ENCODE results near the gene CCDC112.

CCDC112 gene

DNA sequence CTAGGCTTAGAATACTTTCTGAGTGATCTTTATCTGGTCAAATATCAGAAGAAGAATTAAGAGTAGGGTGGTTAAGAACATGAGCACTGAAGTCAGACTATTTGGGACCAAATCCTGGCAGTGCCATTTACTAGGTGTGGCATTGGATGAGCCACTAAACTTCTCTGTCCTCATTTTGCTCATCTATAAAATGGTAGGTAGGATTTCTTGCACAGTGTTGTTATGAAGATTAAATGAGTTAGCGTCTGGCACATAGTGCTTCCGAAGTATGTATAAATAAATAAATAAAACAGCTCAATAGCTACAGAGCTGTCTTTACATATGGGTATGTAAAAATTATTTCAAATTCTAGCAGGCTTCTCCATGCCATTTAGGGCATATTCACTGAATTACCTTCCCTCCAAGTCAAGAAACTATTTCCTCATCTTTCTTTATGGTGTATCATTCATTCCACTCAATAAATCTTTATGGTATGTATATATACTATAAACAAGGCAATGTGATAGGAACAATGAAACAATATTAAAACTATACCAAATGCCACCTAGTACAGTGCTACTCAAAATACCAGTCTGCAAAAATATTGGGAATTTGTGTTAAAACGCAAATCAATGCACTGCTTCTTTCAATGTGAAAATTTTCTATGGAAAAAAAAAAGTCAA lies 24.0 kb downstream of the CCDC112 start:
- TF ChIP-seq, protein P1, sequence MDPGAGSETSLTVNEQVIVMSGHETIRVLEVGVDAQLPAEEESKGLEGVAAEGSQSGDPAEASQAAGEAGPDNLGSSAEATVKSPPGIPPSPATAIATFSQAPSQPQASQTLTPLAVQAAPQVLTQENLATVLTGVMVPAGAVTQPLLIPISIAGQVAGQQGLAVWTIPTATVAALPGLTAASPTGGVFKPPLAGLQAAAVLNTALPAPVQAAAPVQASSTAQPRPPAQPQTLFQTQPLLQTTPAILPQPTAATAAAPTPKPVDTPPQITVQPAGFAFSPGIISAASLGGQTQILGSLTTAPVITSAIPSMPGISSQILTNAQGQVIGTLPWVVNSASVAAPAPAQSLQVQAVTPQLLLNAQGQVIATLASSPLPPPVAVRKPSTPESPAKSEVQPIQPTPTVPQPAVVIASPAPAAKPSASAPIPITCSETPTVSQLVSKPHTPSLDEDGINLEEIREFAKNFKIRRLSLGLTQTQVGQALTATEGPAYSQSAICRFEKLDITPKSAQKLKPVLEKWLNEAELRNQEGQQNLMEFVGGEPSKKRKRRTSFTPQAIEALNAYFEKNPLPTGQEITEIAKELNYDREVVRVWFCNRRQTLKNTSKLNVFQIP (CRISPR knock-in tag; IDR thresholded peaks at IDR 0.05; ENCODE audit: borderline replicate concordance, low read depth), result no peak
- TF ChIP-seq TCF4 (CRISPR knock-in tag; IDR thresholded peaks at IDR 0.05; ENCODE audit: borderline replicate concordance) (no peak), BACH2 (CRISPR knock-in tag; IDR thresholded peaks at IDR 0.05; ENCODE audit: borderline replicate concordance) (no peak), TOX (CRISPR knock-in tag; IDR thresholded peaks at IDR 0.05; ENCODE audit: borderline replicate concordance) (no peak), ZNF565 (CRISPR knock-in tag; conservative IDR thresholded peaks at IDR 0.05; ENCODE audit: low read depth) (no peak), CSDC2 (CRISPR knock-in tag; IDR thresholded peaks at IDR 0.05) (no peak), ZC3H10 (CRISPR knock-in tag; IDR thresholded peaks at IDR 0.05) (no peak), GLIS3 (CRISPR knock-in tag; IDR thresholded peaks at IDR 0.05) (no peak), SNAI2 (CRISPR knock-in tag; IDR thresholded peaks at IDR 0.05) (no peak), ZNF8 (CRISPR knock-in tag; IDR thresholded peaks at IDR 0.05) (no peak), PPARA (CRISPR knock-in tag; IDR thresholded peaks at IDR 0.05; ENCODE audit: borderline replicate concordance) (no peak), ZNF70 (CRISPR knock-in tag; IDR thresholded peaks at IDR 0.05) (no peak), ISL1 (CRISPR knock-in tag; IDR thresholded peaks at IDR 0.05) (no peak), ZFP3 (CRISPR knock-in tag; IDR thresholded peaks at IDR 0.05) (no peak)
- TF ChIP-seq, protein P2, sequence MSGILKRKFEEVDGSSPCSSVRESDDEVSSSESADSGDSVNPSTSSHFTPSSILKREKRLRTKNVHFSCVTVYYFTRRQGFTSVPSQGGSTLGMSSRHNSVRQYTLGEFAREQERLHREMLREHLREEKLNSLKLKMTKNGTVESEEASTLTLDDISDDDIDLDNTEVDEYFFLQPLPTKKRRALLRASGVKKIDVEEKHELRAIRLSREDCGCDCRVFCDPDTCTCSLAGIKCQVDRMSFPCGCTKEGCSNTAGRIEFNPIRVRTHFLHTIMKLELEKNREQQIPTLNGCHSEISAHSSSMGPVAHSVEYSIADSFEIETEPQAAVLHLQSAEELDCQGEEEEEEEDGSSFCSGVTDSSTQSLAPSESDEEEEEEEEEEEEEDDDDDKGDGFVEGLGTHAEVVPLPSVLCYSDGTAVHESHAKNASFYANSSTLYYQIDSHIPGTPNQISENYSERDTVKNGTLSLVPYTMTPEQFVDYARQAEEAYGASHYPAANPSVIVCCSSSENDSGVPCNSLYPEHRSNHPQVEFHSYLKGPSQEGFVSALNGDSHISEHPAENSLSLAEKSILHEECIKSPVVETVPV (CRISPR knock-in tag; IDR thresholded peaks at IDR 0.05), result no peak
- TF ChIP-seq, protein P3, sequence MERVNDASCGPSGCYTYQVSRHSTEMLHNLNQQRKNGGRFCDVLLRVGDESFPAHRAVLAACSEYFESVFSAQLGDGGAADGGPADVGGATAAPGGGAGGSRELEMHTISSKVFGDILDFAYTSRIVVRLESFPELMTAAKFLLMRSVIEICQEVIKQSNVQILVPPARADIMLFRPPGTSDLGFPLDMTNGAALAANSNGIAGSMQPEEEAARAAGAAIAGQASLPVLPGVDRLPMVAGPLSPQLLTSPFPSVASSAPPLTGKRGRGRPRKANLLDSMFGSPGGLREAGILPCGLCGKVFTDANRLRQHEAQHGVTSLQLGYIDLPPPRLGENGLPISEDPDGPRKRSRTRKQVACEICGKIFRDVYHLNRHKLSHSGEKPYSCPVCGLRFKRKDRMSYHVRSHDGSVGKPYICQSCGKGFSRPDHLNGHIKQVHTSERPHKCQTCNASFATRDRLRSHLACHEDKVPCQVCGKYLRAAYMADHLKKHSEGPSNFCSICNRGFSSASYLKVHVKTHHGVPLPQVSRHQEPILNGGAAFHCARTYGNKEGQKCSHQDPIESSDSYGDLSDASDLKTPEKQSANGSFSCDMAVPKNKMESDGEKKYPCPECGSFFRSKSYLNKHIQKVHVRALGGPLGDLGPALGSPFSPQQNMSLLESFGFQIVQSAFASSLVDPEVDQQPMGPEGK (CRISPR knock-in tag; IDR thresholded peaks at IDR 0.05; ENCODE audit: borderline replicate concordance), result no peak
- no peak for ATAC-seq

DNA sequence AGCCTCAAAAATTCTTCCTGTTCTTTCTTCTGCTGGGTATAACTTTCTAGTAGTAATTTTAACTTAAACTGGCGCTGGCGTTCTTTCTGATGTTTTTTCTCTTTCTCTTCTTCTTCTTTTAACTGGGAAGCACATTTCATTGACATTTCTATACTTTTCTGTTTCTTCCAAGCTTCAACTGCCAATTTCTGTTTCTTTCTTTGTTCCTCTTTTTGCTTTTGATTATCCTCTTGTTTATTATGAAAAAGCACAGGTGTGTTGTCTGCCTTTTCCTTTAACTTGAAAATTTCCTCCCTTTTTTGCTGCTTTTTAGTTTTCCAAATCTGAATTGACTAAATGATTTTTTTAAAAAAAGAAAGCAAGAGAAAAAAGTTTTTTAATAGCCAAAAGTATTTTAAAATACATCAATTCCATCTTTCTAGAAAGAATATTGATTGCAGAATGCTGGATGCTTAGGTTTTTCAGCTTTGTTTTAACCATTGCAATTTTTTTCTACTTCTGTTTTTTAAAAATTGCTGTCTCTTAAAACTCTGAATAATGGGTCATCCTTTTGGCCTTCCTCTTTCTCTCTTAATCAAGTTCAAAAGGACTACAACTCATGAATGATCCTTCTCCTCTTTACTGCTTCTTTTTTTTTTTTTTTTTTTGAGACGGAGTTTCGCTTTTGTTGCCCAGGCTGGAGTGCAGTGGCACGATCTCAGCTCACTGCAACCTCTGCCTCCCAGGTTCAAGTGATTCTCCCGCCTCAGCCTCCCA lies 25.0 kb downstream of the CCDC112 start:
- no peak for ATAC-seq
- TF ChIP-seq ZFP3 (CRISPR knock-in tag; IDR thresholded peaks at IDR 0.05) (no peak), ZNF565 (CRISPR knock-in tag; conservative IDR thresholded peaks at IDR 0.05; ENCODE audit: low read depth) (no peak), ZC3H10 (CRISPR knock-in tag; IDR thresholded peaks at IDR 0.05) (no peak), OSR1 (CRISPR knock-in tag; IDR thresholded peaks at IDR 0.05) (no peak), RARB (CRISPR knock-in tag; IDR thresholded peaks at IDR 0.05) (no peak), ARNTL (CRISPR knock-in tag; IDR thresholded peaks at IDR 0.05; ENCODE audit: borderline replicate concordance, low read depth) (no peak), SNAI2 (CRISPR knock-in tag; IDR thresholded peaks at IDR 0.05) (no peak), PPARA (CRISPR knock-in tag; IDR thresholded peaks at IDR 0.05; ENCODE audit: borderline replicate concordance) (no peak), GLIS3 (CRISPR knock-in tag; IDR thresholded peaks at IDR 0.05) (no peak), ZNF8 (CRISPR knock-in tag; IDR thresholded peaks at IDR 0.05) (no peak), ISL1 (CRISPR knock-in tag; IDR thresholded peaks at IDR 0.05) (no peak), TOX (CRISPR knock-in tag; IDR thresholded peaks at IDR 0.05; ENCODE audit: borderline replicate concordance) (no peak), BACH2 (CRISPR knock-in tag; IDR thresholded peaks at IDR 0.05; ENCODE audit: borderline replicate concordance) (no peak), ZFP30 (CRISPR knock-in tag; IDR thresholded peaks at IDR 0.05) (no peak)
- TF ChIP-seq, protein P1 (CRISPR knock-in tag; IDR thresholded peaks at IDR 0.05; ENCODE audit: borderline replicate concordance, low read depth), result no peak
- TF ChIP-seq, protein P4, sequence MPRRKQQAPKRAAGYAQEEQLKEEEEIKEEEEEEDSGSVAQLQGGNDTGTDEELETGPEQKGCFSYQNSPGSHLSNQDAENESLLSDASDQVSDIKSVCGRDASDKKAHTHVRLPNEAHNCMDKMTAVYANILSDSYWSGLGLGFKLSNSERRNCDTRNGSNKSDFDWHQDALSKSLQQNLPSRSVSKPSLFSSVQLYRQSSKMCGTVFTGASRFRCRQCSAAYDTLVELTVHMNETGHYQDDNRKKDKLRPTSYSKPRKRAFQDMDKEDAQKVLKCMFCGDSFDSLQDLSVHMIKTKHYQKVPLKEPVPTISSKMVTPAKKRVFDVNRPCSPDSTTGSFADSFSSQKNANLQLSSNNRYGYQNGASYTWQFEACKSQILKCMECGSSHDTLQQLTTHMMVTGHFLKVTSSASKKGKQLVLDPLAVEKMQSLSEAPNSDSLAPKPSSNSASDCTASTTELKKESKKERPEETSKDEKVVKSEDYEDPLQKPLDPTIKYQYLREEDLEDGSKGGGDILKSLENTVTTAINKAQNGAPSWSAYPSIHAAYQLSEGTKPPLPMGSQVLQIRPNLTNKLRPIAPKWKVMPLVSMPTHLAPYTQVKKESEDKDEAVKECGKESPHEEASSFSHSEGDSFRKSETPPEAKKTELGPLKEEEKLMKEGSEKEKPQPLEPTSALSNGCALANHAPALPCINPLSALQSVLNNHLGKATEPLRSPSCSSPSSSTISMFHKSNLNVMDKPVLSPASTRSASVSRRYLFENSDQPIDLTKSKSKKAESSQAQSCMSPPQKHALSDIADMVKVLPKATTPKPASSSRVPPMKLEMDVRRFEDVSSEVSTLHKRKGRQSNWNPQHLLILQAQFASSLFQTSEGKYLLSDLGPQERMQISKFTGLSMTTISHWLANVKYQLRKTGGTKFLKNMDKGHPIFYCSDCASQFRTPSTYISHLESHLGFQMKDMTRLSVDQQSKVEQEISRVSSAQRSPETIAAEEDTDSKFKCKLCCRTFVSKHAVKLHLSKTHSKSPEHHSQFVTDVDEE (CRISPR knock-in tag; IDR thresholded peaks at IDR 0.05), result no peak

Measured in SK-N-SH treated with all-trans-retinoic acid at 6 μM for 48 hours (cell line).